Measurements from ENCODE around the gene PREX1. TPM values are rescaled to one million over a fixed set of nuclear protein-coding genes. Genes with fewer than 3 reads are reported as not detected.

PREX1 gene
- total and polyA plus RNA-seq, 2 of the 4 experiments (the other 2 are of a cell fraction) = 0.67 to 0.72 TPM

- Histone ChIP-seq H4K8ac (ENCODE audit: low read depth in 2 of 2, low read length in 2 of 2) (no peak overlapping the region), H3K4me3 (ENCODE audit: insufficient read depth, low read depth, low read length) (no peak overlapping the region), H2AK5ac (ENCODE audit: low read depth, low read length) (no peak overlapping the region), H3K4me1 (ENCODE audit: control insufficient read depth, insufficient read depth, low read length) (no peaks in the 10 kb centered on the region), H4K20me1 (ENCODE audit: insufficient read depth, low read length) (no peaks in the 10 kb centered on the region), H3K27ac (ENCODE audit: insufficient read depth, low read length) (no peak overlapping the region), H3K79me1 (ENCODE audit: low read depth in 1 of 2, low read length in 2 of 2) (no peaks in the 10 kb centered on the region), H3K9me1 (ENCODE audit: insufficient read depth, low read length) (no peaks in the 10 kb centered on the region), H3K4ac (ENCODE audit: low read depth, low read length) (no peak overlapping the region), H3K23ac (ENCODE audit: low read depth, low read length) (no peak overlapping the region), H3K18ac (ENCODE audit: low read depth, low read length) (no peak overlapping the region), H2AFZ (replicated peaks; ENCODE audit: low read length, poor library complexity) (no peak overlapping the region), H4K5ac (ENCODE audit: low read depth, low read length) (no peak overlapping the region), H3K56ac (ENCODE audit: extremely low read depth, insufficient read depth, low read length) (no peak overlapping the region), H2AK9ac (replicated peaks; ENCODE audit: low read depth, low read length, poor library complexity) (no peak overlapping the region), H2BK15ac (ENCODE audit: low read depth, low read length) (no peak overlapping the region), H3K36me3 (ENCODE audit: control insufficient read depth, insufficient read depth, low read length) (no peaks in the 10 kb centered on the region), H4K91ac (ENCODE audit: insufficient read depth, low read depth, low read length) (no peak overlapping the region), H3K9me3 (ENCODE audit: control insufficient read depth, insufficient read depth, low read length) (no peaks in the 10 kb centered on the region), H3K9ac (ENCODE audit: low read depth, low read length) (no peak overlapping the region), H2BK5ac (ENCODE audit: low read depth, low read length, poor library complexity, severe bottlenecking) (no peak overlapping the region), H3K27me3 (ENCODE audit: control insufficient read depth, insufficient read depth, low read length) (peaks cover 33% of the 10 kb centered on the region), H2BK120ac (ENCODE audit: low read depth, low read length) (no peak overlapping the region), H2BK20ac (ENCODE audit: low read depth, low read length) (no peak overlapping the region), H3K4me2 (ENCODE audit: low read depth, low read length) (no peak overlapping the region), H3K14ac (replicated peaks; ENCODE audit: low read depth, low read length) (no peak overlapping the region)
- in situ Hi-C loops (cut with MboI; ENCODE audit: low sequenced_read_pairs) = no loop called here
- no CpG with 5 or more reads among the region's 2 CpGs for WGBS, 2 experiments (ENCODE audit: extremely low coverage in 2 of 2, insufficient read length in 1 of 2)
- DNase-seq (no peak), ATAC-seq (ENCODE audit: low read depth) (no peak)
- intact Hi-C loops (cut with micrococcal nuclease) = no loop called here
- dilution Hi-C loops (cut with HindIII; ENCODE audit: low sequenced_read_pairs, unreplicated experiment) = no loop called here
- ChIA-PET POLR2A (ENCODE audit: unreplicated experiment) (no interaction called here), CTCF (no interaction called here)
- no TSS peak for BruUV-seq (replicated peaks)
- no peak for TF ChIP-seq RFX5 (IDR thresholded peaks at IDR 0.05; ENCODE audit: low read depth, low read length)
- TF ChIP-seq MXI1 (IDR thresholded peaks at IDR 0.05; ENCODE audit: borderline replicate concordance, low read depth, low read length) = no peak
- TF ChIP-seq POLR2A (IDR thresholded peaks at IDR 0.05; ENCODE audit: low read depth, low read length) = no peak
- TF ChIP-seq RCOR1 (IDR thresholded peaks at IDR 0.05; ENCODE audit: insufficient replicate concordance, low read length) = no peak
- TF ChIP-seq USF2 (IDR thresholded peaks at IDR 0.05; ENCODE audit: low read depth, low read length) = no peak
- no peak for TF ChIP-seq MAFK (IDR thresholded peaks at IDR 0.05; ENCODE audit: low read depth, low read length)
- TF ChIP-seq BHLHE40 (IDR thresholded peaks at IDR 0.05; ENCODE audit: low read depth, low read length) = no peak
- no peak for TF ChIP-seq NFE2L2 (IDR thresholded peaks at IDR 0.05; ENCODE audit: low read depth, low read length)
- TF ChIP-seq CEBPB (IDR thresholded peaks at IDR 0.05; ENCODE audit: low read depth, low read length) = no peak
- no peak for TF ChIP-seq MAZ (IDR thresholded peaks at IDR 0.05; ENCODE audit: borderline replicate concordance, low read depth, low read length)
- no peak for TF ChIP-seq CHD1 (IDR thresholded peaks at IDR 0.05; ENCODE audit: low read depth, low read length)
Observed at GRCh38 chr20:48861444-48861843, 33.6 kb upstream of the PREX1 start.
